ENCODE measurements around the gene SDHAF4. TPM values are rescaled to one million over a fixed set of nuclear protein-coding genes. Genes with fewer than 3 reads are reported as not detected.

SDHAF4 gene
- total and polyA plus RNA-seq, 10 of the 15 experiments (the other 5 are each of a cell fraction or from before 2014, with no cell fraction given) = 8.4 to 20.4 (median 15.6) TPM

- ChIA-PET POLR2A (no interaction called here), SMC1A (ENCODE audit: uncharacterized antibody, unreplicated experiment) (interaction anchor here (1.1 kb wide), 1 partner anchor 19 kb away, joined by 4 read pairs; no protein-coding TSS in a partner anchor), RAD21 (ENCODE audit: unreplicated experiment) (no interaction called here), CTCF (interaction anchor here (0.9 kb wide), 1 partner anchor 253 kb away, joined by 3 read pairs; no protein-coding TSS in a partner anchor)
- ATAC-seq = no peak
- Histone ChIP-seq H2AFZ (ENCODE audit: control insufficient read depth, low read depth, low read length) (no peak overlapping the region), H3K9me3 (replicated peaks; ENCODE audit: control insufficient read depth, insufficient read depth, low read length) (no peaks in the 10 kb centered on the region), H4K20me1 (ENCODE audit: control insufficient read depth, insufficient read depth) (no peaks in the 10 kb centered on the region), H3K79me2 (ENCODE audit: control insufficient read depth, insufficient read depth, low read length) (no peaks in the 10 kb centered on the region), H3K27ac (ENCODE audit: control insufficient read depth, insufficient read depth) (no peak overlapping the region), H3K36me3 (ENCODE audit: control insufficient read depth in 2 of 2, insufficient read depth in 2 of 2, low read length in 1 of 2) (no peaks in the 10 kb centered on the region), H3K9ac (ENCODE audit: control insufficient read depth, insufficient read depth, low read length) (no peak overlapping the region), H3K4me3 (no peak overlapping the region), H3K4me1 (ENCODE audit: control insufficient read depth, insufficient read depth, low read length) (no peaks in the 10 kb centered on the region), H3K27me3 (replicated peaks in 1 of 2; ENCODE audit: control insufficient read depth in 2 of 2, insufficient read depth in 2 of 2, low read length in 1 of 2) (no peaks in the 10 kb centered on the region; a peak in 1 of 4 replicates), H3K4me2 (ENCODE audit: control insufficient read depth, insufficient read depth) (no peak overlapping the region)
- no peak for FAIRE-seq
- no TSS peak for BruUV-seq (replicated peaks)
- 5% methylated on average over 1 of the region's 1 CpG for WGBS (ENCODE audit: insufficient coverage, insufficient replicate concordance, low lambda C conversion rate, missing lambda C conversion rate)
- in situ Hi-C loops (cut with MboI) (no loop called here), intact Hi-C loops (cut with micrococcal nuclease; ENCODE audit: unreplicated experiment) (no loop called here)
- no peak for DNase-seq (ENCODE audit: low read depth, low spot score)
- TF ChIP-seq SUZ12 (IDR thresholded peaks at IDR 0.05; ENCODE audit: unreplicated experiment) = no peak
- no peak for TF ChIP-seq SMAD1 (IDR thresholded peaks at IDR 0.05; ENCODE audit: low read depth, partially characterized antibody)
- TF ChIP-seq NR2C2 (IDR thresholded peaks at IDR 0.05; ENCODE audit: borderline replicate concordance, control insufficient read depth, insufficient read length, low read depth) = no peak
- no peak for TF ChIP-seq KAT2A (conservative IDR thresholded peaks at IDR 0.05; ENCODE audit: control insufficient read depth, low read depth, low read length)
- TF ChIP-seq CBX5 (IDR thresholded peaks at IDR 0.05; ENCODE audit: low read depth) = no peak
- TF ChIP-seq ZZZ3 (IDR thresholded peaks at IDR 0.05; ENCODE audit: control insufficient read depth, insufficient read length, low read depth) = no peak
- TF ChIP-seq SRF (IDR thresholded peaks at IDR 0.05; ENCODE audit: low read depth in 2 of 2, low read length in 2 of 2) = no peak
- TF ChIP-seq TCF7 (IDR thresholded peaks at IDR 0.05; ENCODE audit: borderline replicate concordance) = no peak
- TF ChIP-seq, protein P1, sequence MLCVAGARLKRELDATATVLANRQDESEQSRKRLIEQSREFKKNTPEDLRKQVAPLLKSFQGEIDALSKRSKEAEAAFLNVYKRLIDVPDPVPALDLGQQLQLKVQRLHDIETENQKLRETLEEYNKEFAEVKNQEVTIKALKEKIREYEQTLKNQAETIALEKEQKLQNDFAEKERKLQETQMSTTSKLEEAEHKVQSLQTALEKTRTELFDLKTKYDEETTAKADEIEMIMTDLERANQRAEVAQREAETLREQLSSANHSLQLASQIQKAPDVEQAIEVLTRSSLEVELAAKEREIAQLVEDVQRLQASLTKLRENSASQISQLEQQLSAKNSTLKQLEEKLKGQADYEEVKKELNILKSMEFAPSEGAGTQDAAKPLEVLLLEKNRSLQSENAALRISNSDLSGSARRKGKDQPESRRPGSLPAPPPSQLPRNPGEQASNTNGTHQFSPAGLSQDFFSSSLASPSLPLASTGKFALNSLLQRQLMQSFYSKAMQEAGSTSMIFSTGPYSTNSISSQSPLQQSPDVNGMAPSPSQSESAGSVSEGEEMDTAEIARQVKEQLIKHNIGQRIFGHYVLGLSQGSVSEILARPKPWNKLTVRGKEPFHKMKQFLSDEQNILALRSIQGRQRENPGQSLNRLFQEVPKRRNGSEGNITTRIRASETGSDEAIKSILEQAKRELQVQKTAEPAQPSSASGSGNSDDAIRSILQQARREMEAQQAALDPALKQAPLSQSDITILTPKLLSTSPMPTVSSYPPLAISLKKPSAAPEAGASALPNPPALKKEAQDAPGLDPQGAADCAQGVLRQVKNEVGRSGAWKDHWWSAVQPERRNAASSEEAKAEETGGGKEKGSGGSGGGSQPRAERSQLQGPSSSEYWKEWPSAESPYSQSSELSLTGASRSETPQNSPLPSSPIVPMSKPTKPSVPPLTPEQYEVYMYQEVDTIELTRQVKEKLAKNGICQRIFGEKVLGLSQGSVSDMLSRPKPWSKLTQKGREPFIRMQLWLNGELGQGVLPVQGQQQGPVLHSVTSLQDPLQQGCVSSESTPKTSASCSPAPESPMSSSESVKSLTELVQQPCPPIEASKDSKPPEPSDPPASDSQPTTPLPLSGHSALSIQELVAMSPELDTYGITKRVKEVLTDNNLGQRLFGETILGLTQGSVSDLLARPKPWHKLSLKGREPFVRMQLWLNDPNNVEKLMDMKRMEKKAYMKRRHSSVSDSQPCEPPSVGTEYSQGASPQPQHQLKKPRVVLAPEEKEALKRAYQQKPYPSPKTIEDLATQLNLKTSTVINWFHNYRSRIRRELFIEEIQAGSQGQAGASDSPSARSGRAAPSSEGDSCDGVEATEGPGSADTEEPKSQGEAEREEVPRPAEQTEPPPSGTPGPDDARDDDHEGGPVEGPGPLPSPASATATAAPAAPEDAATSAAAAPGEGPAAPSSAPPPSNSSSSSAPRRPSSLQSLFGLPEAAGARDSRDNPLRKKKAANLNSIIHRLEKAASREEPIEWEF (IDR thresholded peaks at IDR 0.05; ENCODE audit: insufficient replicate concordance, low read depth, low read length) = no peak
- TF ChIP-seq NBN (IDR thresholded peaks at IDR 0.05) = no peak
- no peak for TF ChIP-seq BCL11A (IDR thresholded peaks at IDR 0.05; ENCODE audit: low read depth, low read length)
- no peak for TF ChIP-seq RUNX3 (IDR thresholded peaks at IDR 0.05; ENCODE audit: low read length)
- TF ChIP-seq, protein P2, sequence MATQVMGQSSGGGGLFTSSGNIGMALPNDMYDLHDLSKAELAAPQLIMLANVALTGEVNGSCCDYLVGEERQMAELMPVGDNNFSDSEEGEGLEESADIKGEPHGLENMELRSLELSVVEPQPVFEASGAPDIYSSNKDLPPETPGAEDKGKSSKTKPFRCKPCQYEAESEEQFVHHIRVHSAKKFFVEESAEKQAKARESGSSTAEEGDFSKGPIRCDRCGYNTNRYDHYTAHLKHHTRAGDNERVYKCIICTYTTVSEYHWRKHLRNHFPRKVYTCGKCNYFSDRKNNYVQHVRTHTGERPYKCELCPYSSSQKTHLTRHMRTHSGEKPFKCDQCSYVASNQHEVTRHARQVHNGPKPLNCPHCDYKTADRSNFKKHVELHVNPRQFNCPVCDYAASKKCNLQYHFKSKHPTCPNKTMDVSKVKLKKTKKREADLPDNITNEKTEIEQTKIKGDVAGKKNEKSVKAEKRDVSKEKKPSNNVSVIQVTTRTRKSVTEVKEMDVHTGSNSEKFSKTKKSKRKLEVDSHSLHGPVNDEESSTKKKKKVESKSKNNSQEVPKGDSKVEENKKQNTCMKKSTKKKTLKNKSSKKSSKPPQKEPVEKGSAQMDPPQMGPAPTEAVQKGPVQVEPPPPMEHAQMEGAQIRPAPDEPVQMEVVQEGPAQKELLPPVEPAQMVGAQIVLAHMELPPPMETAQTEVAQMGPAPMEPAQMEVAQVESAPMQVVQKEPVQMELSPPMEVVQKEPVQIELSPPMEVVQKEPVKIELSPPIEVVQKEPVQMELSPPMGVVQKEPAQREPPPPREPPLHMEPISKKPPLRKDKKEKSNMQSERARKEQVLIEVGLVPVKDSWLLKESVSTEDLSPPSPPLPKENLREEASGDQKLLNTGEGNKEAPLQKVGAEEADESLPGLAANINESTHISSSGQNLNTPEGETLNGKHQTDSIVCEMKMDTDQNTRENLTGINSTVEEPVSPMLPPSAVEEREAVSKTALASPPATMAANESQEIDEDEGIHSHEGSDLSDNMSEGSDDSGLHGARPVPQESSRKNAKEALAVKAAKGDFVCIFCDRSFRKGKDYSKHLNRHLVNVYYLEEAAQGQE (IDR thresholded peaks at IDR 0.05; ENCODE audit: low read depth, low read length) = no peak
- no peak for TF ChIP-seq HDGF (IDR thresholded peaks at IDR 0.05)
- no peak for TF ChIP-seq ZSCAN29 (IDR thresholded peaks at IDR 0.05)
- TF ChIP-seq, protein P3, sequence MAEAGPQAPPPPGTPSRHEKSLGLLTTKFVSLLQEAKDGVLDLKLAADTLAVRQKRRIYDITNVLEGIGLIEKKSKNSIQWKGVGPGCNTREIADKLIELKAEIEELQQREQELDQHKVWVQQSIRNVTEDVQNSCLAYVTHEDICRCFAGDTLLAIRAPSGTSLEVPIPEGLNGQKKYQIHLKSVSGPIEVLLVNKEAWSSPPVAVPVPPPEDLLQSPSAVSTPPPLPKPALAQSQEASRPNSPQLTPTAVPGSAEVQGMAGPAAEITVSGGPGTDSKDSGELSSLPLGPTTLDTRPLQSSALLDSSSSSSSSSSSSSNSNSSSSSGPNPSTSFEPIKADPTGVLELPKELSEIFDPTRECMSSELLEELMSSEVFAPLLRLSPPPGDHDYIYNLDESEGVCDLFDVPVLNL (IDR thresholded peaks at IDR 0.05; ENCODE audit: low read depth, low read length) = no peak
These were observed 55.7 kb downstream of the SDHAF4 start for GRCh38 chr6:70622461-70622860.
